Thyroid gland (tissue), 4 donors: ENCODE measurements around the gene KNCN. TPM values are rescaled to one million over a fixed set of nuclear protein-coding genes. Genes with fewer than 3 reads are reported as not detected.

Source experiments
- DNase-seq, 2 donors: peaks; one replicate each; pipeline ENCODE4 v3.0.0-alpha.2; 2019
- H3K27ac ChIP-seq, 3 donors: fragments of 200-600 bp; sonication (generic); 1 replicate in 2 of 3; 2 replicates in 1 of 3; pipeline ENCODE4 v1.5.1; 2016 to 2019; ENCODE audit warnings: mild to moderate bottlenecking in 1 of 3, moderate library complexity in 1 of 3
- H3K27me3 ChIP-seq: fragments of 200-600 bp; sonication (generic); one replicate; pipeline ENCODE4 v1.5.1; 2019
- H3K36me3 ChIP-seq, 2 donors: fragments of 200-600 bp; sonication (generic); one replicate each; pipeline ENCODE4 v1.5.1; 2016 to 2019
- H3K4me1 ChIP-seq, 2 donors: fragments of 200-600 bp; sonication (generic); one replicate each; pipeline ENCODE4 v1.5.1; 2017 to 2019
- H3K4me3 ChIP-seq, 3 donors: fragments of 200-600 bp; sonication (generic); replicated peaks in 1 of 3; 1 replicate in 2 of 3; 2 replicates in 1 of 3; pipeline ENCODE4 v1.5.1; 2016; ENCODE audit warnings: mild to moderate bottlenecking in 1 of 3
- H3K9me3 ChIP-seq: fragments of 200-600 bp; sonication (generic); one replicate; pipeline ENCODE4 v1.5.1; 2017
- CTCF ChIP-seq, 6 experiments: fragments of 200-600 bp in 3 of 6; fragments of 450-650 bp in 3 of 6; sonication (generic) in 3 of 6; IDR thresholded peaks; one replicate each; pipeline ENCODE4 v1.5.1; 2016 to 2019; ENCODE audit warnings: antibody characterized with exemption in 6 of 6, mild to moderate bottlenecking in 2 of 6, inconsistent platforms in 1 of 6, moderate library complexity in 1 of 6
- POLR2A ChIP-seq, 2 donors: fragments of 450-650 bp; IDR thresholded peaks; one replicate each; pipeline ENCODE4 v1.6.1; 2017; ENCODE audit warnings: antibody characterized with exemption in 2 of 2, mild to moderate bottlenecking in 2 of 2, moderate library complexity in 1 of 2
- WGBS, 2 donors: methylation state at CpG; one replicate each; pipeline ENCODE4 v1.1.5; 2017; 5-methylcytosine and 5-hydroxymethylcytosine counted together
- intact Hi-C: fragments of 100-400 bp; cut with DNase I; formaldehyde crosslinking; loops from one replicate; pipeline ENCODE4 v1.15.1; 2023
- total RNA-seq, 4 donors: library from RNA; depleted of rRNA; stranded (reverse); fragments of >200 nt; gene quantifications; one replicate each; pipeline ENCODE4 v1.2.3, GENCODE V29; 2016

The KNCN gene
- total RNA-seq, 4 donors from 2014 or later = not detected

- Histone ChIP-seq H3K4me3 (no peak overlapping the region), H3K27ac (no peak overlapping the region), H3K9me3 (no peaks in the 10 kb centered on the region), H3K27me3 (no peaks in the 10 kb centered on the region), H3K36me3 (no peaks in the 10 kb centered on the region), H3K4me1 (peaks cover 0 to 5% of the 10 kb centered on the region in 2 donors)
- TF ChIP-seq CTCF (IDR thresholded peaks at IDR 0.05) (no peak), POLR2A (IDR thresholded peaks at IDR 0.05) (no peak)
- WGBS, 2 donors = 84 to 87% methylated on average over 2 of the region's 2 CpGs
- no peak for DNase-seq
- intact Hi-C loops = no loop called here
Measured at GRCh38 chr1:46537651-46538050, 13.8 kb downstream of the KNCN start.

GRCh38 chr1:46536527-46536926, 14.9 kb downstream of the KNCN start:
- Histone ChIP-seq H3K9me3 (no peaks in the 10 kb centered on the region), H3K4me1 (peaks cover 0 to 5% of the 10 kb centered on the region in 2 donors), H3K27ac (no peak overlapping the region), H3K4me3 (no peak overlapping the region), H3K27me3 (no peaks in the 10 kb centered on the region), H3K36me3 (no peaks in the 10 kb centered on the region)
- WGBS, 2 donors = 93 to 100% methylated on average over 1 of the region's 1 CpG
- intact Hi-C loops = no loop called here
- no peak for TF ChIP-seq CTCF (IDR thresholded peaks at IDR 0.05)
- no peak for TF ChIP-seq POLR2A (IDR thresholded peaks at IDR 0.05)
- no peak for DNase-seq

- no peak overlapping the region for H3K27ac ChIP-seq
- intact Hi-C loops = no loop called here
- no peak overlapping the region for H3K4me3 ChIP-seq
- peaks cover 0 to 5% of the 10 kb centered on the region in 2 donors for H3K4me1 ChIP-seq
- TF ChIP-seq POLR2A (IDR thresholded peaks at IDR 0.05) (no peak), CTCF (IDR thresholded peaks at IDR 0.05) (peak in 1 of 6 experiments; percentile 32)
- H3K9me3 ChIP-seq = no peaks in the 10 kb centered on the region
- H3K27me3 ChIP-seq = no peaks in the 10 kb centered on the region
- no peaks in the 10 kb centered on the region for H3K36me3 ChIP-seq
- peak; percentile 31 to 38 for DNase-seq
- WGBS, 2 donors = 53 to 64% methylated on average over 2 of the region's 2 CpGs
Measured at GRCh38 chr1:46535063-46535462, 16.4 kb downstream of the KNCN start.

- Histone ChIP-seq H3K4me3 (peak overlapping the region in 1 of 3 donors; percentile 23), H3K36me3 (no peaks in the 10 kb centered on the region), H3K27ac (no peak overlapping the region), H3K27me3 (no peaks in the 10 kb centered on the region), H3K4me1 (peaks cover 0 to 5% of the 10 kb centered on the region in 2 donors), H3K9me3 (no peaks in the 10 kb centered on the region)
- intact Hi-C loops = loop anchor here (5.0 kb wide), 1 partner anchor 194 kb away; no protein-coding TSS in a partner anchor
- 30 to 56% methylated on average over 5 to 9 of the region's 71 CpGs for WGBS, 2 donors
- peak; percentile 55 for DNase-seq
- TF ChIP-seq CTCF (IDR thresholded peaks at IDR 0.05) (no peak), POLR2A (IDR thresholded peaks at IDR 0.05) (no peak)
Measured at GRCh38 chr1:46533179-46533864, 18.1 kb downstream of the KNCN start.

- Histone ChIP-seq H3K4me1 (peaks cover 0 to 5% of the 10 kb centered on the region in 2 donors), H3K27ac (no peak overlapping the region), H3K27me3 (no peaks in the 10 kb centered on the region), H3K9me3 (no peaks in the 10 kb centered on the region), H3K36me3 (no peaks in the 10 kb centered on the region), H3K4me3 (peak overlapping the region in 1 of 3 donors; percentile 23)
- TF ChIP-seq CTCF (IDR thresholded peaks at IDR 0.05) = peak; percentile 32 to 76 (median 58)
- no peak for TF ChIP-seq POLR2A (IDR thresholded peaks at IDR 0.05)
- peak; percentile 71 to 72 for DNase-seq
- intact Hi-C loops = loop anchor here (5.0 kb wide), 1 partner anchor 195 kb away; no protein-coding TSS in a partner anchor
- 0 to 2% methylated on average over 22 to 24 of the region's 31 CpGs for WGBS, 2 donors
Measured at GRCh38 chr1:46532498-46533178, 18.8 kb downstream of the KNCN start.
